SU-DHL-6 (cell line): ENCODE measurements around the gene RETN.

ENCODE experiments used
- EZH2phosphoT487 ChIP-seq: fragments of 200-600 bp; sonication (generic), shearing (Covaris generic); conservative IDR thresholded peaks from 2 replicates; pipeline ENCODE4 v1.6.1; 2018; ENCODE audit warnings: mild to moderate bottlenecking, antibody characterized with exemption, low read length, moderate library complexity, mixed read lengths
- TF ChIP-seq, protein P1 (sequence below): fragments of 200-600 bp; sonication (generic); IDR thresholded peaks from one replicate; pipeline ENCODE4 v1.5.1; 2017; ENCODE audit warnings: antibody characterized with exemption, mild to moderate bottlenecking, low read length, moderate library complexity; ENCODE audit not compliant: insufficient read depth, poor library complexity, severe bottlenecking

DNA sequence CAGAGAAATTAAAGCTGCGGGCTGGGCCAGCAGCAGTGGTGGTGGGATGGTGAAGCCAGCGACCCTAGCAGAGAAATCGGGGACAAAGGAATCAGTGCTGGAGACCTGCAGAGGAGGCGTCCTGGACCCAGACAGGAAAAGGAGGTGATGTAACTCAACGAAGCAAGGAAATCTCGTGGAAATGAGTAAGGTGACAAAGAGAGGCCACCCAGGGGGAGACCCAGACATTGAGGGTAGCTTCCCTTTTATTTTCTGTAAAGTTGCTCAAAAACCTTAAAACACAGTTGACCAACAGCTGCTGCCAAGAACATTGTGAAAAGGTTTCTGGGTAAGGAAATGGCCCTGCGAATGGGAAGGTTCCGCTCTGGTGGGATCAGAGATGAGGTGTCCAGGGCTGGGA lies 13.3 kb upstream of the RETN start:
- TF ChIP-seq, protein P1, sequence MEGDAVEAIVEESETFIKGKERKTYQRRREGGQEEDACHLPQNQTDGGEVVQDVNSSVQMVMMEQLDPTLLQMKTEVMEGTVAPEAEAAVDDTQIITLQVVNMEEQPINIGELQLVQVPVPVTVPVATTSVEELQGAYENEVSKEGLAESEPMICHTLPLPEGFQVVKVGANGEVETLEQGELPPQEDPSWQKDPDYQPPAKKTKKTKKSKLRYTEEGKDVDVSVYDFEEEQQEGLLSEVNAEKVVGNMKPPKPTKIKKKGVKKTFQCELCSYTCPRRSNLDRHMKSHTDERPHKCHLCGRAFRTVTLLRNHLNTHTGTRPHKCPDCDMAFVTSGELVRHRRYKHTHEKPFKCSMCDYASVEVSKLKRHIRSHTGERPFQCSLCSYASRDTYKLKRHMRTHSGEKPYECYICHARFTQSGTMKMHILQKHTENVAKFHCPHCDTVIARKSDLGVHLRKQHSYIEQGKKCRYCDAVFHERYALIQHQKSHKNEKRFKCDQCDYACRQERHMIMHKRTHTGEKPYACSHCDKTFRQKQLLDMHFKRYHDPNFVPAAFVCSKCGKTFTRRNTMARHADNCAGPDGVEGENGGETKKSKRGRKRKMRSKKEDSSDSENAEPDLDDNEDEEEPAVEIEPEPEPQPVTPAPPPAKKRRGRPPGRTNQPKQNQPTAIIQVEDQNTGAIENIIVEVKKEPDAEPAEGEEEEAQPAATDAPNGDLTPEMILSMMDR = no peak
- no peak for TF ChIP-seq EZH2phosphoT487
